ENCODE results near the gene EPHA1. TPM values are rescaled to one million over a fixed set of nuclear protein-coding genes. Genes with fewer than 3 reads are reported as not detected.

Gene EPHA1
- total and polyA plus RNA-seq, 10 donors, result 0.80 to 4.5 (median 2.3) TPM

DNA sequence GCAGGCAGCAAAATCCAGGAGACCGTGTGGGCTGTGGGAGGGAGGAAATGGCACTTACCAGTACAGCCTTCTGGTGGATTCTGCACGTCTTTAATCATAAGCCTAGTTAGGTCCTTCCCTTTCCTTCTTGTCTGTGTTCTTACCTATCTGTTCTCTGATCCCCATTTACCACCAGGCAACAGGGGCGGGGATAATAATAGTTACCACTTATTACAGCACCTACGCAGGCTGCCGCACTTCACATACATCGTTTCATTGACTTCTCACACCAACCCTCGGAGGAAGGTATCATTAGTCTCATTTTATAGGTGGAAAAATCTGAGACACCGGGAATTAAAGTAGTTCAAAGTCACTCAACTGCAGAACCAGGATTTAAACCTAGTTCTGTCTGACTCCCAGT is 4.5 kb upstream of the EPHA1 start:
- intact Hi-C loops (cut with DNase I; ENCODE audit: low total_unique reads), result no loop called here
- no peak overlapping the region for H3K4me3 ChIP-seq
- H3K36me3 ChIP-seq, result no peaks in the 10 kb centered on the region
- TF ChIP-seq, protein P1, sequence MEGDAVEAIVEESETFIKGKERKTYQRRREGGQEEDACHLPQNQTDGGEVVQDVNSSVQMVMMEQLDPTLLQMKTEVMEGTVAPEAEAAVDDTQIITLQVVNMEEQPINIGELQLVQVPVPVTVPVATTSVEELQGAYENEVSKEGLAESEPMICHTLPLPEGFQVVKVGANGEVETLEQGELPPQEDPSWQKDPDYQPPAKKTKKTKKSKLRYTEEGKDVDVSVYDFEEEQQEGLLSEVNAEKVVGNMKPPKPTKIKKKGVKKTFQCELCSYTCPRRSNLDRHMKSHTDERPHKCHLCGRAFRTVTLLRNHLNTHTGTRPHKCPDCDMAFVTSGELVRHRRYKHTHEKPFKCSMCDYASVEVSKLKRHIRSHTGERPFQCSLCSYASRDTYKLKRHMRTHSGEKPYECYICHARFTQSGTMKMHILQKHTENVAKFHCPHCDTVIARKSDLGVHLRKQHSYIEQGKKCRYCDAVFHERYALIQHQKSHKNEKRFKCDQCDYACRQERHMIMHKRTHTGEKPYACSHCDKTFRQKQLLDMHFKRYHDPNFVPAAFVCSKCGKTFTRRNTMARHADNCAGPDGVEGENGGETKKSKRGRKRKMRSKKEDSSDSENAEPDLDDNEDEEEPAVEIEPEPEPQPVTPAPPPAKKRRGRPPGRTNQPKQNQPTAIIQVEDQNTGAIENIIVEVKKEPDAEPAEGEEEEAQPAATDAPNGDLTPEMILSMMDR (IDR thresholded peaks at IDR 0.05 in 8 of 11, conservative IDR thresholded peaks at IDR 0.05 in 3 of 11), result no peak
- no peak for TF ChIP-seq POLR2AphosphoS5 (IDR thresholded peaks at IDR 0.05)
- no peak for TF ChIP-seq POLR2A (IDR thresholded peaks at IDR 0.05)
- peak overlapping the region in 3 of 8 donors; percentile 15 to 80 (median 23) for H3K27ac ChIP-seq
- peaks cover 0 to 74% (median 0%) of the 10 kb centered on the region in 7 donors for H3K27me3 ChIP-seq (replicated peaks in 1 of 7)
- peaks cover 9 to 58% (median 30%) of the 10 kb centered on the region in 6 donors for H3K4me1 ChIP-seq
- 78 to 88% (median 82%) methylated on average over 8 of the region's 8 CpGs for WGBS, 5 donors
- no peaks in the 10 kb centered on the region for H3K9me3 ChIP-seq
- no peak for DNase-seq

DNA sequence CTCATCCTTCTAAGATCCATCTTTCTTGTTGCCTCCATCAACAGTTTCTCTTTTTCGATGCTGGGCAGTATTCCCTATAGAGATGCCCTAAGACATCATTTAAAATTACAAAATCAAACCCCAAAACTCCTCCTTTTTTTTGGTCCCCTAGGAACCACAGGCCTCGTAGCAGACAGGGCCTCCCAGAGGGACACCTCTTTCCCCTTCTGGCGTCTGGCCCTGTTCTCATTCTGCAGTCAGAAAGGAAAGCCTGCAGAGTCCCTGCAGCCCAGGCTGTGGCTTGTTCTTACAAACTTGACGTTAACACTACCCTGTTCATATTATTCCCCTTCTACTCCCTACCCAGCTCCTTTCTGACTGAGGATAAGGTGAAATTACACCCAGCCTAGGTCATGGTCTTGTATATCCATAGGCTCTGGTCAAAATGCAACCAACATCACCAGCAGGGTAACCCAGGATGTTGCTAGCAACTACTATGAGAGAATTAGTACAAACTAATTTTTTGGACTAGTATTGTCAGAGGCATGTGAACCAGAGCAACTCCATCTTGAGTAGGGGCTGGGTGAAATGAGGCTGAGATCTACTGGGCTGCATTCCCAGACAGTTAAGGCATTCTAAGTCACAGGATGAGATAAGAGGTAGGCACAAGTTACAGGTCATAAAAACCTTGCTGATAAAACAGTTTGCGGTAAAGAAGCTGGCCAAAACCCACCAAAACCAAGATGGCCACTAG is 3.5 kb upstream of the EPHA1 start:
- Histone ChIP-seq H3K27me3 (replicated peaks in 1 of 7) (peaks cover 0 to 78% (median 0%) of the 10 kb centered on the region in 7 donors), H3K9me3 (no peaks in the 10 kb centered on the region), H3K4me1 (peaks cover 10 to 68% (median 39%) of the 10 kb centered on the region in 6 donors), H3K4me3 (no peak overlapping the region), H3K36me3 (no peaks in the 10 kb centered on the region), H3K27ac (peak overlapping the region in 1 of 8 donors; percentile 80)
- no peak for DNase-seq
- no peak for TF ChIP-seq POLR2AphosphoS5 (IDR thresholded peaks at IDR 0.05)
- no peak for TF ChIP-seq POLR2A (IDR thresholded peaks at IDR 0.05)
- TF ChIP-seq, protein P1 (IDR thresholded peaks at IDR 0.05 in 8 of 11, conservative IDR thresholded peaks at IDR 0.05 in 3 of 11), result no peak
- intact Hi-C loops (cut with DNase I; ENCODE audit: low total_unique reads), result no loop called here
- WGBS, 5 donors, result 51 to 63% (median 58%) methylated on average over 5 of the region's 5 CpGs

DNA sequence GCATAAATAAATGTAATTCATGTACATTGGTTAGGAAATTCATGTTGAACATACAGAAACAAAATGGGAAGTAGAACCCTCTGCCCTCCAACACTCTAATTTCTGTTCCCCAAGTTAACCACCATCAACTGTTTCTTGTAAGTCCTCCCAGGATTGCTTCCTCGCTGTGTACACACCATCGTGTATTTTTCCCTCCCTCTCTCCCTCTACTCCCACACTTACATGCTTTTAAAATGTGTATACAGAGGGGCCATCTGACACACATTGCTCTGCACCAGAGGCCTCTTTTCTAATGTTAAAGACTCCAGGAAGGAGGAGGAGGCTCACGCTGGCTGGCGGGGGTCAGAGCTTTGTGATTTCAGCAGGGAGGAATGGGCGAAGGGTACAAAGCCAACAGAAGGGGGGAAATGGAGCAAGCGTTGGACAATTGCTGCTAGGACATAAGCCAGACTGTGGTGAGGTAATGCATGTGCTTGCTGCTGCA is 1.9 kb upstream of the EPHA1 start:
- DNase-seq, result no peak
- intact Hi-C loops (cut with DNase I; ENCODE audit: low total_unique reads), result no loop called here

More for the DNA sequence above, 1.9 kb upstream of the EPHA1 start:
- Histone ChIP-seq H3K36me3 (no peaks in the 10 kb centered on the region), H3K9me3 (no peaks in the 10 kb centered on the region), H3K27ac (peak overlapping the region in 5 of 8 donors; percentile 32 to 77 (median 55)), H3K4me3 (no peak overlapping the region), H3K27me3 (replicated peaks in 1 of 7) (peaks cover 0 to 72% (median 0%) of the 10 kb centered on the region in 7 donors), H3K4me1 (peaks cover 13 to 68% (median 44%) of the 10 kb centered on the region in 6 donors)
- TF ChIP-seq POLR2A (IDR thresholded peaks at IDR 0.05) (no peak), POLR2AphosphoS5 (IDR thresholded peaks at IDR 0.05) (no peak)
- TF ChIP-seq, protein P1 (IDR thresholded peaks at IDR 0.05 in 8 of 11, conservative IDR thresholded peaks at IDR 0.05 in 3 of 11), result no peak
- 29 to 48% (median 43%) methylated on average over 6 of the region's 6 CpGs for WGBS, 5 donors
